GM12878 (cell line): ENCODE results near the gene CD163L1. TPM values are rescaled to one million over a fixed set of nuclear protein-coding genes. Genes with fewer than 3 reads are reported as not detected.
"Not testable (repeated sequence)": the region's sequence is repeated elsewhere in the genome, so short reads cannot be mapped to it uniquely, and the experiment has no call there.

Experiments used
- ATAC-seq: fragments of 200-7000 bp; cut with Tn5 transposase; 3 replicates; pipeline ENCODE4 v1.9.1; 2020; ENCODE audit warnings: mild to moderate bottlenecking, moderate library complexity
- BruUV-seq: library from RNA; stranded (reverse); fragments of 400-500 nt; replicated peaks from 2 replicates; lab custom pipeline; 2021; lab: Mats Ljungman, UMichigan
- CTCF ChIA-PET: fragments of 300-600 bp; sonication (Branson Sonifier 250); formaldehyde crosslinking; extraction: SDS; loops from one replicate; lab custom pipeline; 2021; ENCODE audit warnings: inconsistent platforms; lab: Yijun Ruan, JAX
- POLR2A ChIA-PET: fragments of 350-600 bp; formaldehyde crosslinking; extraction: SDS; loops from one replicate; lab custom pipeline; 2021; ENCODE audit warnings: inconsistent platforms; lab: Charles Lee
- RAD21 ChIA-PET: fragments of 300-600 bp; sonication (Branson Sonifier 250); formaldehyde crosslinking; loops from one replicate; lab custom pipeline; 2023; ENCODE audit warnings: antibody characterized with exemption; ENCODE audit not compliant: unreplicated experiment; lab: Charles Lee
- SMC1A ChIA-PET: fragments of 300-600 bp; sonication (Branson Sonifier 250); formaldehyde crosslinking; loops from one replicate; lab custom pipeline; 2023; ENCODE audit not compliant: unreplicated experiment, uncharacterized antibody; lab: Charles Lee
- DNase-seq: peaks from one replicate; pipeline ENCODE4 v3.0.0-alpha.2; 2011; ENCODE audit warnings: low read depth, low spot score
- FAIRE-seq: peaks from 3 replicates; lab custom pipeline; 2011; peaks lifted over from hg19 to GRCh38; lab: Jason Lieb, UNC
- H2AFZ ChIP-seq: 2 replicates; pipeline ENCODE4 v1.6.0; 2011; ENCODE audit warnings: low read depth, low read length, control low read depth; ENCODE audit not compliant: control insufficient read depth
- H3K27ac ChIP-seq: 2 replicates; pipeline ENCODE4 v1.5.1; 2011; ENCODE audit warnings: control low read depth; ENCODE audit not compliant: control insufficient read depth, insufficient read depth
- H3K27me3 ChIP-seq, 2 experiments: replicated peaks in 1 of 2; 2 replicates each; pipeline versions ENCODE4 v1.6.0 to v1.6.1; 2011; ENCODE audit warnings: low read length in 1 of 2; ENCODE audit not compliant: control insufficient read depth in 2 of 2, insufficient read depth in 2 of 2
- H3K36me3 ChIP-seq, 2 experiments: 2 replicates each; pipeline ENCODE4 v1.5.1; 2011; ENCODE audit warnings: low read length in 1 of 2; ENCODE audit not compliant: control insufficient read depth in 2 of 2, insufficient read depth in 2 of 2
- H3K4me1 ChIP-seq: 2 replicates; pipeline ENCODE4 v1.6.1; 2011; ENCODE audit warnings: mild to moderate bottlenecking, low read length, moderate library complexity, mixed read lengths; ENCODE audit not compliant: control insufficient read depth, insufficient read depth
- H3K4me2 ChIP-seq: 2 replicates; pipeline ENCODE4 v1.6.0; 2011; ENCODE audit warnings: control low read depth; ENCODE audit not compliant: control insufficient read depth, insufficient read depth
- H3K4me3 ChIP-seq: fragments of 200-600 bp; sonication (generic); 2 replicates; pipeline ENCODE4 v1.5.1; 2016
- H3K79me2 ChIP-seq: 2 replicates; pipeline ENCODE4 v1.6.0; 2011; ENCODE audit warnings: low read length; ENCODE audit not compliant: control insufficient read depth, insufficient read depth
- H3K9ac ChIP-seq: 2 replicates; pipeline ENCODE4 v1.8.0; 2011; ENCODE audit warnings: low read length, control low read depth, mixed read lengths; ENCODE audit not compliant: control insufficient read depth, insufficient read depth
- H3K9me3 ChIP-seq: replicated peaks from 3 replicates; pipeline ENCODE4 v1.5.1; 2011; ENCODE audit warnings: mild to moderate bottlenecking, low read length; ENCODE audit not compliant: control insufficient read depth, insufficient read depth
- H4K20me1 ChIP-seq: 2 replicates; pipeline ENCODE4 v1.6.0; 2011; ENCODE audit not compliant: control insufficient read depth, insufficient read depth
- BACH1 ChIP-seq: fragments of 450-650 bp; IDR thresholded peaks from 2 replicates; pipeline ENCODE4 v1.6.1; 2017; ENCODE audit warnings: mild to moderate bottlenecking, borderline replicate concordance
- DPF2 ChIP-seq: fragments of 450-650 bp; IDR thresholded peaks from 2 replicates; pipeline ENCODE4 v1.6.1; 2017; ENCODE audit warnings: mild to moderate bottlenecking
- FOXM1 ChIP-seq: IDR thresholded peaks from 2 replicates; pipeline ENCODE4 v1.6.1; 2012; ENCODE audit warnings: low read depth, mild to moderate bottlenecking, inconsistent platforms, low read length, moderate library complexity
- MTA3 ChIP-seq: IDR thresholded peaks from 2 replicates; pipeline ENCODE4 v1.6.1; 2012; ENCODE audit warnings: low read length, inconsistent platforms, borderline replicate concordance
- NFIC ChIP-seq: IDR thresholded peaks from 2 replicates; pipeline ENCODE4 v1.6.1; 2012; ENCODE audit warnings: low read depth, mild to moderate bottlenecking, inconsistent platforms, low read length, moderate library complexity
- PAX8 ChIP-seq: fragments of 450-650 bp; IDR thresholded peaks from 2 replicates; pipeline ENCODE4 v1.6.1; 2017; ENCODE audit warnings: mild to moderate bottlenecking, moderate library complexity
- RB1 ChIP-seq: fragments of 450-650 bp; formaldehyde crosslinking; IDR thresholded peaks from 2 replicates; pipeline ENCODE4 v1.6.1; 2017; ENCODE audit warnings: mild to moderate bottlenecking, borderline replicate concordance
- TBL1XR1 ChIP-seq: IDR thresholded peaks from 2 replicates; pipeline ENCODE4 v1.6.1; 2012; ENCODE audit warnings: low read depth, low read length, improper control_type of control experiment
- ZNF24 ChIP-seq: fragments of 450-650 bp; IDR thresholded peaks from 2 replicates; pipeline ENCODE4 v1.6.1; 2017; ENCODE audit warnings: antibody characterized with exemption, mild to moderate bottlenecking
- WGBS: methylation state at CpG from one replicate; pipeline ENCODE4 v1.1.6; 2016; ENCODE audit warnings: low lambda C conversion rate; ENCODE audit not compliant: insufficient replicate concordance, insufficient coverage; ENCODE audit errors: missing lambda C conversion rate; 5-methylcytosine and 5-hydroxymethylcytosine counted together
- in situ Hi-C: fragments of 300-500 bp; cut with MboI; formaldehyde crosslinking; loops from 9 replicates; pipeline ENCODE4 v1.14.3; 2018; ENCODE audit warnings: mixed read lengths
- intact Hi-C: fragments of 100-400 bp; cut with micrococcal nuclease; formaldehyde crosslinking; loops from one replicate; pipeline ENCODE4 v1.14.2; 2022; ENCODE audit not compliant: unreplicated experiment
- polyA plus RNA-seq, 11 experiments: library from polyadenylated mRNA; depleted of rRNA in 4 of 11; unstranded in 6 of 11; stranded (reverse) in 5 of 11; fragments of >200 nt; fragmentation: Nextera tagmentation in 4 of 11; fragmentation: Illumina TruSeq in 1 of 11; extraction: Ambion mirVana in 4 of 11; extraction: Trizol in 1 of 11; gene quantifications; 1 replicate in 1 of 11; 2 replicates in 10 of 11; pipeline versions ENCODE4 v1.2.1 to v1.2.3, GENCODE V29; 2011 to 2016; ENCODE audit warnings: inconsistent platforms in 2 of 11, missing spikeins in 2 of 11, low read depth in 1 of 11
- total RNA-seq, 4 experiments: library from RNA; depleted of rRNA in 3 of 4; stranded (reverse); fragments of >200 nt in 3 of 4; fragmentation: Illumina TruSeq in 1 of 4; extraction: Trizol in 1 of 4; gene quantifications; 2 replicates each; pipeline versions ENCODE4 v1.2.1 to v1.2.3, GENCODE V29; 2013 to 2021
- TF ChIP-seq, protein P1 (sequence below): IDR thresholded peaks from 2 replicates; pipeline ENCODE4 v1.6.1; 2012; ENCODE audit warnings: low read depth, low read length, improper control_type of control experiment
- TF ChIP-seq, protein P2 (sequence below): fragments of 450-650 bp; formaldehyde crosslinking; IDR thresholded peaks from 2 replicates; pipeline ENCODE4 v1.4.0; 2022; ENCODE audit warnings: mild to moderate bottlenecking, moderate library complexity

Gene CD163L1
- total and polyA plus RNA-seq, 10 of the 15 experiments (the other 5 are each of a cell fraction or from before 2014, with no cell fraction given): 0.49 to 2.9 (median 1.6) TPM; not detected in 1

DNA sequence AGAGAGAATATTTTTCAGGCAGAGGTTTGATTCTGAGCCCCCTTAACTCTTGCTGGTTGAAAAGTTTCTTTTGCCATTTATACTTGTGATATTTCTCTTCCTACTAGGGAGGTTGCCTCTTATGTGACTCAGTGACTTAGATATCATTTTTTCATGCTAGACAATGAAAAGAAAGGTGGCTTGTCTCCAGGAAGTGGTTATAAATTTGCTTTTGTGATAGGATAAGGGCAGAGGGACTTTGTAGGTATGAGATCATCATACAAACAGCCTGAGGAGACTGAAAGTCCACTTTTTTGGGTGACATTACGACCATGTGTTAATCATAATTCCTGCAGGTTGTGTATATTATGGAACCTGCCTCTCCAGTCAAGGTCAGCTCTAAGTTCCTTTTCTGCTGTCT is 104.3 kb downstream of the CD163L1 start:
- BruUV-seq: no TSS peak
- POLR2A ChIA-PET: no interaction called here
- RAD21 ChIA-PET: no interaction called here
- Histone ChIP-seq H3K4me3 (no peak overlapping the region), H3K36me3 (no peaks in the 10 kb centered on the region), H4K20me1 (no peaks in the 10 kb centered on the region), H3K9ac (no peak overlapping the region), H3K27me3 (no peaks in the 10 kb centered on the region), H3K9me3 (no peaks in the 10 kb centered on the region; the same call in 2 of the 3 replicates), H3K4me2 (no peak overlapping the region), H3K79me2 (no peaks in the 10 kb centered on the region), H2AFZ (no peak overlapping the region), H3K4me1 (no peaks in the 10 kb centered on the region), H3K27ac (no peak overlapping the region)
- DNase-seq (no peak), ATAC-seq (no peak), FAIRE-seq (no peak)
- CTCF ChIA-PET: no interaction called here
- WGBS: 7% methylated on average over 1 of the region's 1 CpG
- TF ChIP-seq ZNF24 (no peak), FOXM1 (no peak), DPF2 (no peak), RB1 (no peak), MTA3 (no peak), PAX8 (no peak), TBL1XR1 (no peak), NFIC (no peak), BACH1 (no peak)
- TF ChIP-seq, protein P1, sequence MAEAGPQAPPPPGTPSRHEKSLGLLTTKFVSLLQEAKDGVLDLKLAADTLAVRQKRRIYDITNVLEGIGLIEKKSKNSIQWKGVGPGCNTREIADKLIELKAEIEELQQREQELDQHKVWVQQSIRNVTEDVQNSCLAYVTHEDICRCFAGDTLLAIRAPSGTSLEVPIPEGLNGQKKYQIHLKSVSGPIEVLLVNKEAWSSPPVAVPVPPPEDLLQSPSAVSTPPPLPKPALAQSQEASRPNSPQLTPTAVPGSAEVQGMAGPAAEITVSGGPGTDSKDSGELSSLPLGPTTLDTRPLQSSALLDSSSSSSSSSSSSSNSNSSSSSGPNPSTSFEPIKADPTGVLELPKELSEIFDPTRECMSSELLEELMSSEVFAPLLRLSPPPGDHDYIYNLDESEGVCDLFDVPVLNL: no peak
- TF ChIP-seq, protein P2, sequence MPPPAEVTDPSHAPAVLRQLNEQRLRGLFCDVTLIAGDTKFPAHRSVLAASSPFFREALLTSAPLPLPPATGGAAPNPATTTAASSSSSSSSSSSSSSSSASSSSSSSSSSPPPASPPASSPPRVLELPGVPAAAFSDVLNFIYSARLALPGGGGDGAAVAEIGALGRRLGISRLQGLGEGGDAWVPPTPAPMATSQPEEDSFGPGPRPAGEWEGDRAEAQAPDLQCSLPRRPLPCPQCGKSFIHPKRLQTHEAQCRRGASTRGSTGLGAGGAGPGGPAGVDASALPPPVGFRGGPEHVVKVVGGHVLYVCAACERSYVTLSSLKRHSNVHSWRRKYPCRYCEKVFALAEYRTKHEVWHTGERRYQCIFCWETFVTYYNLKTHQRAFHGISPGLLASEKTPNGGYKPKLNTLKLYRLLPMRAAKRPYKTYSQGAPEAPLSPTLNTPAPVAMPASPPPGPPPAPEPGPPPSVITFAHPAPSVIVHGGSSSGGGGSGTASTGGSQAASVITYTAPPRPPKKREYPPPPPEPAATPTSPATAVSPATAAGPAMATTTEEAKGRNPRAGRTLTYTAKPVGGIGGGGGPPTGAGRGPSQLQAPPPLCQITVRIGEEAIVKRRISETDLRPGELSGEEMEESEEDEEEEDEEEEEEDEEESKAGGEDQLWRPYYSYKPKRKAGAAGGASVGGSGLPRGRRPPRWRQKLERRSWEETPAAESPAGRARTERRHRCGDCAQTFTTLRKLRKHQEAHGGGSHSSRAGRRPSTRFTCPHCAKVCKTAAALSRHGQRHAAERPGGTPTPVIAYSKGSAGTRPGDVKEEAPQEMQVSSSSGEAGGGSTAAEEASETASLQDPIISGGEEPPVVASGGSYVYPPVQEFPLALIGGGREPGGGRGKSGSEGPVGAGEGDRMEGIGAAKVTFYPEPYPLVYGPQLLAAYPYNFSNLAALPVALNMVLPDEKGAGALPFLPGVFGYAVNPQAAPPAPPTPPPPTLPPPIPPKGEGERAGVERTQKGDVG (CRISPR knock-in tag): no peak
- SMC1A ChIA-PET: no interaction called here
- intact Hi-C loops: no loop called here
- in situ Hi-C loops: no loop called here

DNA sequence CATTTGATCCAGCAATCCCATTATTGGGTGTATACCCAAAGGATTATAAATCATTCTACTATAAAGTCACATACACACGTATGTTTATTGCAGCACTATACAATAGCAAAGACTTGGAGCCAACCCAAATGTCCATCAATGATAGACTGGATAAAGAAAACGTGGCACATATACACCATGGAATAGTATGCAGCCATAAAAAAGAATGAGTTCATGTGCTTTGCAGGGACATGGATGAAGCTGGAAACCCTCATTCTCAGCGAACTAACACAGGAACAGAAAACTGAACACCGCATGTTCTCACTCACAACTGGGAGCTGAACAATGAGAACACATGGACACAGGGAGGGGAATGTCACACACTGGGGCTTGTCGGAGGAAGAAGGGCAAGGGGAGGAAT is 106.2 kb downstream of the CD163L1 start:
- POLR2A ChIA-PET, H3K79me2 ChIP-seq, H2AFZ ChIP-seq, FAIRE-seq, DNase-seq, in situ Hi-C loops, H3K4me2 ChIP-seq, intact Hi-C loops, H3K4me1 ChIP-seq, SMC1A ChIA-PET, H4K20me1 ChIP-seq, H3K27me3 ChIP-seq, H3K36me3 ChIP-seq, H3K27ac ChIP-seq, RAD21 ChIA-PET, ATAC-seq, BruUV-seq, H3K4me3 ChIP-seq, H3K9ac ChIP-seq, CTCF ChIA-PET, H3K9me3 ChIP-seq: not testable (repeated sequence)
- WGBS: 35% methylated on average over 5 of the region's 5 CpGs
